ENCODE measurements around the gene ACKR2. TPM values are rescaled to one million over a fixed set of nuclear protein-coding genes. Genes with fewer than 3 reads are reported as not detected.

Gene ACKR2
- total RNA-seq, 4 donors from 2014 or later = 1.4 to 9.2 (median 5.2) TPM

GRCh38 chr3:42764561-42765295 is 44.5 kb upstream of the ACKR2 start:
- H3K36me3 ChIP-seq = no peaks in the 10 kb centered on the region
- no peak overlapping the region for H3K4me3 ChIP-seq
- DNase-seq = no peak
- H3K27me3 ChIP-seq = no peaks in the 10 kb centered on the region
- in situ Hi-C loops (cut with MboI; ENCODE audit: low pct_ligation_motif_present in 1 of 4, low pct_unique_long_range_greater_than_20kb in 1 of 4, low sequenced_read_pairs in 3 of 4) (loop anchor here in 1 of 4 donors (25.0 kb wide), 1 partner anchor 177 kb away; the partner anchor contains the start of genes SEC22C and SS18L2), intact Hi-C loops (cut with DNase I; ENCODE audit: low total_unique reads) (no loop called here)
- H3K4me1 ChIP-seq = peaks cover 0 to 15% (median 5%) of the 10 kb centered on the region in 4 donors
- H3K9me3 ChIP-seq = no peaks in the 10 kb centered on the region
- no peak for TF ChIP-seq CTCF (IDR thresholded peaks at IDR 0.05)
- no peak for TF ChIP-seq EP300 (IDR thresholded peaks at IDR 0.05; ENCODE audit: low read depth)
- TF ChIP-seq POLR2A (IDR thresholded peaks at IDR 0.05) = no peak
- H3K27ac ChIP-seq = no peak overlapping the region
- WGBS, 2 donors (ENCODE audit: low coverage in 1 of 2) = 75% methylated on average over 3 of the region's 3 CpGs; no CpG with 5 or more reads in 1 of the 2 donors

GRCh38 chr3:42769477-42770131 is 39.6 kb upstream of the ACKR2 start:
- 96 to 100% methylated on average over 4 to 24 of the region's 28 CpGs for WGBS, 2 donors (ENCODE audit: low coverage in 1 of 2)

GRCh38 chr3:42771271-42771670 is 38.0 kb upstream of the ACKR2 start:
- H3K9me3 ChIP-seq = no peaks in the 10 kb centered on the region
- in situ Hi-C loops (cut with MboI; ENCODE audit: low pct_ligation_motif_present in 1 of 4, low pct_unique_long_range_greater_than_20kb in 1 of 4, low sequenced_read_pairs in 3 of 4) = loop anchor here in 1 of 4 donors (25.0 kb wide), 1 partner anchor 184 kb away; the partner anchor contains the start of genes SEC22C and SS18L2
- no peak overlapping the region for H3K4me3 ChIP-seq
- H3K4me1 ChIP-seq = peaks cover 5 to 20% (median 10%) of the 10 kb centered on the region in 4 donors
- 57 to 80% methylated on average over 1 of the region's 1 CpG for WGBS, 2 donors (ENCODE audit: low coverage in 1 of 2)
- intact Hi-C loops (cut with DNase I; ENCODE audit: low total_unique reads) = no loop called here
- H3K27me3 ChIP-seq = no peaks in the 10 kb centered on the region
- no peaks in the 10 kb centered on the region for H3K36me3 ChIP-seq
- TF ChIP-seq POLR2AphosphoS5 (IDR thresholded peaks at IDR 0.05) (no peak), CTCF (IDR thresholded peaks at IDR 0.05) (no peak), EP300 (IDR thresholded peaks at IDR 0.05; ENCODE audit: low read depth) (no peak), POLR2A (IDR thresholded peaks at IDR 0.05) (no peak)
- H3K27ac ChIP-seq = no peak overlapping the region
- no peak for DNase-seq

More at GRCh38 chr3:42769477-42770131, 39.6 kb upstream of the ACKR2 start:
- TF ChIP-seq POLR2A (IDR thresholded peaks at IDR 0.05) (no peak), EP300 (IDR thresholded peaks at IDR 0.05; ENCODE audit: low read depth) (no peak), CTCF (IDR thresholded peaks at IDR 0.05) (no peak), POLR2AphosphoS5 (IDR thresholded peaks at IDR 0.05) (no peak)
- Histone ChIP-seq H3K9me3 (no peaks in the 10 kb centered on the region), H3K27ac (no peak overlapping the region), H3K4me1 (peaks cover 5 to 14% (median 7%) of the 10 kb centered on the region in 4 donors), H3K27me3 (no peaks in the 10 kb centered on the region), H3K36me3 (no peaks in the 10 kb centered on the region), H3K4me3 (no peak overlapping the region)
- in situ Hi-C loops (cut with MboI; ENCODE audit: low pct_ligation_motif_present in 1 of 4, low pct_unique_long_range_greater_than_20kb in 1 of 4, low sequenced_read_pairs in 3 of 4) = loop anchor here in 1 of 4 donors (25.0 kb wide), 1 partner anchor 182 kb away; the partner anchor contains the start of genes SEC22C and SS18L2
- DNase-seq = no peak
- intact Hi-C loops (cut with DNase I; ENCODE audit: low total_unique reads) = no loop called here

All from transverse colon (tissue), 4 donors.